ENCODE data around the gene DMKN. TPM values are rescaled to one million over a fixed set of nuclear protein-coding genes. Genes with fewer than 3 reads are reported as not detected.

The DMKN gene
- total and polyA plus RNA-seq, 7 donors, result 5.5 to 39.0 (median 15.8) TPM

DNA sequence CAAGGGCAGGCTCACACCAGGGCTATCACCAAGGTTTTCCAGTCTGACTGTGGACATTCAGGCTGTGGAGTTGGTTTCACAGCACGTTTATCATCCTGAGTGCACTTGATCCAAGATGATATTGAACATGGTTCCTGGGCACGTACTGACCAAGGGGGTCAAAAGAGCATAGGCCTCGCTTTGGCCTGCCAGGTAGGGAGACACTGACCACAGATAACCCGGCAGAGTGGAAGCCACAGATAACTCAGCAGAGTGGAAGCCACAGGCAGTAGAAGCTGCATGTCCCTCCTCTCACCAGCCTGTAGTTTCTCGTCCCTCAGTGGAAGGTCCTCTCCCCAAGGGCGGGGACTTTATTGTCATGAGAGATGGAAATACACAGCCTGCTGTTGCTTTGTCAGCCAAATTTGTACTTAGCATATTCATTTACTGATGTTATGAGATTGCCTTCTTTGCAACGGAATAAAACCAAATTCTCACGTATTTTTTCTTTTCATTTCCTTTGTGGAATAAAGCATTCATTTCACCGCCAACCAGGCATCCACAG is 14.4 kb downstream of the DMKN start:
- no peak overlapping the region for H3K4me3 ChIP-seq
- WGBS, 2 donors, result 76 to 81% methylated on average over 9 of the region's 9 CpGs
- TF ChIP-seq, protein P1, sequence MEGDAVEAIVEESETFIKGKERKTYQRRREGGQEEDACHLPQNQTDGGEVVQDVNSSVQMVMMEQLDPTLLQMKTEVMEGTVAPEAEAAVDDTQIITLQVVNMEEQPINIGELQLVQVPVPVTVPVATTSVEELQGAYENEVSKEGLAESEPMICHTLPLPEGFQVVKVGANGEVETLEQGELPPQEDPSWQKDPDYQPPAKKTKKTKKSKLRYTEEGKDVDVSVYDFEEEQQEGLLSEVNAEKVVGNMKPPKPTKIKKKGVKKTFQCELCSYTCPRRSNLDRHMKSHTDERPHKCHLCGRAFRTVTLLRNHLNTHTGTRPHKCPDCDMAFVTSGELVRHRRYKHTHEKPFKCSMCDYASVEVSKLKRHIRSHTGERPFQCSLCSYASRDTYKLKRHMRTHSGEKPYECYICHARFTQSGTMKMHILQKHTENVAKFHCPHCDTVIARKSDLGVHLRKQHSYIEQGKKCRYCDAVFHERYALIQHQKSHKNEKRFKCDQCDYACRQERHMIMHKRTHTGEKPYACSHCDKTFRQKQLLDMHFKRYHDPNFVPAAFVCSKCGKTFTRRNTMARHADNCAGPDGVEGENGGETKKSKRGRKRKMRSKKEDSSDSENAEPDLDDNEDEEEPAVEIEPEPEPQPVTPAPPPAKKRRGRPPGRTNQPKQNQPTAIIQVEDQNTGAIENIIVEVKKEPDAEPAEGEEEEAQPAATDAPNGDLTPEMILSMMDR (IDR thresholded peaks at IDR 0.05), result no peak
- TF ChIP-seq EP300 (IDR thresholded peaks at IDR 0.05) (no peak), POLR2AphosphoS5 (IDR thresholded peaks at IDR 0.05) (no peak), POLR2A (IDR thresholded peaks at IDR 0.05) (no peak)
- peaks cover 0 to 5% (median 0%) of the 10 kb centered on the region in 3 donors for H3K27me3 ChIP-seq
- H3K4me1 ChIP-seq, result peaks cover 0 to 7% (median 3%) of the 10 kb centered on the region in 4 donors
- H3K9me3 ChIP-seq, result no peaks in the 10 kb centered on the region
- intact Hi-C loops (cut with DNase I), result no loop called here
- DNase-seq, result no peak
- H3K27ac ChIP-seq, result no peak overlapping the region
- H3K36me3 ChIP-seq, result no peaks in the 10 kb centered on the region

DNA sequence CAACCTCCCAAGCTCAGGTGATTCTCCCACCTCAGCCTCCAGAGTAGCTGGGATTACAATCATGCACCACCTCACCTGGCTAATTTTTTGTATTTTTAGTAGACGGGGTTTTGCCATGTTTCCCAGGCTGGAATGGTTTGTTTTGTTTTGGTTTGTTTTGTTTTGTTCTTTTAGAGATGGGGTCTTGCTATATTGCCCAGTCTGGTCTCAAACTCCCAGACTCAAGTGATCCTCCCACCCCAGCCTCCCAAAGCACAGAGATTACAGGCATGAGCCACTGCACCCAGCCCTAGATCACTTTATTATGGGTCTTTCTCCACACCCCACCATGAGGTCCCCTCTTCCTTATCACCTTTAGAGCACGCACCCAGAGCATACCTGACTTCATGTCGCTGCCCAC is 15.2 kb downstream of the DMKN start:
- no peak for DNase-seq
- WGBS, 2 donors, result 74 to 93% methylated on average over 3 of the region's 3 CpGs
- Histone ChIP-seq H3K27ac (no peak overlapping the region), H3K27me3 (peaks cover 0 to 5% (median 0%) of the 10 kb centered on the region in 3 donors), H3K4me1 (peaks cover 0 to 7% (median 3%) of the 10 kb centered on the region in 4 donors), H3K4me3 (no peak overlapping the region), H3K36me3 (no peaks in the 10 kb centered on the region), H3K9me3 (no peaks in the 10 kb centered on the region)
- intact Hi-C loops (cut with DNase I), result no loop called here
- no peak for TF ChIP-seq EP300 (IDR thresholded peaks at IDR 0.05)
- TF ChIP-seq POLR2AphosphoS5 (IDR thresholded peaks at IDR 0.05), result no peak
- TF ChIP-seq POLR2A (IDR thresholded peaks at IDR 0.05), result no peak
- TF ChIP-seq, protein P1 (IDR thresholded peaks at IDR 0.05), result no peak

- H3K27me3 ChIP-seq, result peaks cover 0 to 5% (median 0%) of the 10 kb centered on the region in 3 donors
- DNase-seq, result no peak
- H3K36me3 ChIP-seq, result no peaks in the 10 kb centered on the region
- no peaks in the 10 kb centered on the region for H3K9me3 ChIP-seq
- TF ChIP-seq, protein P1 (IDR thresholded peaks at IDR 0.05), result no peak
- TF ChIP-seq POLR2A (IDR thresholded peaks at IDR 0.05) (no peak), EP300 (IDR thresholded peaks at IDR 0.05) (no peak), POLR2AphosphoS5 (IDR thresholded peaks at IDR 0.05) (no peak)
- H3K4me1 ChIP-seq, result peaks cover 0 to 7% (median 3%) of the 10 kb centered on the region in 4 donors
- H3K4me3 ChIP-seq, result no peak overlapping the region
- intact Hi-C loops (cut with DNase I), result no loop called here
- 78 to 89% methylated on average over 14 of the region's 14 CpGs for WGBS, 2 donors
- no peak overlapping the region for H3K27ac ChIP-seq
These were observed 16.0 kb downstream of the DMKN start for GRCh38 chr19:35497406-35497805.

DNA sequence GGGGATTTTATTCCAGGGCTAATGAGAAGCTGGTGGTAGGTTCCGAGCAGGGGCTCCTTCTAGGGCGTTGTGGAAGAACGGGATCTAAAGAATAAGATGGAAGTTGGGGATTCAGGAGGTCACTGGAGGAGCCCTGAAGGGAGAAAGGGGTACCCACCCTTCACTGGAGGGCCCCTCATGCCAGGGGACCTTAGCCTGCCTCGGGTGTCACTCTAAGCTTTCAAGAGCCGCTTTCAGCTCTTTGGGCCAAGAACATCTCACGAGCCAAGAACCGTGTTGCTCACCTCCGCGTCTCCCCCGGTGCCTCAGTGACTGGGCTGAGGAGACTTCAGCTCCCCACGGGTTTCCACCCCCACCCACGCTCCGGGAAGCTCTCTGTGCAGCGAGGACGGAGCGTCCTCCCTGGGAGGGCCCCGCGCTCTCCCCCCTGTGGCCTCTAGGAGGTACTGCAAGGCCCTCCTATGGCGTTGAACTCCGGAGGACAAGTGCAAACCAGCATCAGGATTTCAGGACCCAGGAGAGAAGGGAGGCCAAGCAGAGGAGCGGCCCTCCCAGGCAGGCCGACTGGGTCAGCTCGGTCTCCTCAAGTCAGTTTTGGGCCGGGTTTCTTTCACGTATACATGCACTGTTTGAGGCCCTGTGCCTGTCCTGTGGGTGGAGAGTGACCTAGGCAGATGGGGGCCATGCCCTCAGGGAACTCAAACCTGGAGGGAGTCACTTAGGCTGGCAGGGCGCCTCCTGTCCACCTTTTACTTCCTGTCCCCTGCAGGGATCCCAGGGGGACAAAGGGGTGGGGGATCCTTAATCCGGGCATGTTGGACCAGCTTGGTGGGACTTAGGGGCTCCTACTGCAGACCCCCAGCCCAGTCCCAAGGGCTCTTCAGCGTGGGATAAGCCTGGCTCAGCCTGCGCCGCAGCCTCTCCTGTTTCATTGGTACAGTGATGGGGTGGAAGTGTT is 18.1 kb downstream of the DMKN start:
- no peak overlapping the region for H3K27ac ChIP-seq
- no peak overlapping the region for H3K4me3 ChIP-seq
- no peaks in the 10 kb centered on the region for H3K9me3 ChIP-seq
- WGBS, 2 donors, result 27 to 31% methylated on average over 30 of the region's 30 CpGs
- H3K36me3 ChIP-seq, result no peaks in the 10 kb centered on the region
- TF ChIP-seq POLR2A (IDR thresholded peaks at IDR 0.05) (no peak), POLR2AphosphoS5 (IDR thresholded peaks at IDR 0.05) (no peak), EP300 (IDR thresholded peaks at IDR 0.05) (no peak)
- TF ChIP-seq, protein P1 (IDR thresholded peaks at IDR 0.05), result peak; percentile 82 to 99 (median 90)
- DNase-seq, result peak; percentile 83
- intact Hi-C loops (cut with DNase I), result loop anchor here (1.0 kb wide), 2 partner anchors 143 to 226 kb away; no protein-coding TSS in a partner anchor
- peaks cover 0 to 7% (median 3%) of the 10 kb centered on the region in 4 donors for H3K4me1 ChIP-seq
- H3K27me3 ChIP-seq, result peaks cover 0 to 2% (median 0%) of the 10 kb centered on the region in 3 donors
